SU-DHL-6 (cell line): ENCODE measurements around the gene ATP13A2.

Experiments used
- H2AFZ ChIP-seq: fragments of 200-600 bp; sonication (generic); 2 replicates; pipeline ENCODE4 v1.6.1; 2014; ENCODE audit warnings: low read depth, mild to moderate bottlenecking, moderate library complexity, mixed read lengths, antibody characterized with exemption, low read length; ENCODE audit not compliant: severe bottlenecking
- H3F3A ChIP-seq: fragments of 200-600 bp; shearing (Covaris generic); 2 replicates; pipeline ENCODE4 v1.6.0; 2016; ENCODE audit warnings: antibody characterized with exemption, mild to moderate bottlenecking; ENCODE audit not compliant: insufficient read depth
- H3K27ac ChIP-seq: fragments of 200-600 bp; sonication (generic); 2 replicates; pipeline ENCODE4 v1.5.1; 2016; ENCODE audit warnings: low read depth, mild to moderate bottlenecking, low read length, moderate library complexity, mixed read lengths
- H3K27me3 ChIP-seq: fragments of 200-600 bp; sonication (generic), shearing (Covaris generic); 2 replicates; pipeline ENCODE4 v1.6.0; 2014; ENCODE audit warnings: mild to moderate bottlenecking, low read length
- H3K36me3 ChIP-seq: fragments of 200-600 bp; sonication (generic); 2 replicates; pipeline ENCODE4 v1.6.1; 2014; ENCODE audit warnings: mild to moderate bottlenecking, low read length, mixed read lengths
- H3K4me2 ChIP-seq: fragments of 300-600, 200-600 bp; shearing (Covaris generic), sonication (generic); 2 replicates; pipeline ENCODE4 v1.6.0; 2014; ENCODE audit warnings: low read length, low read depth, mild to moderate bottlenecking; ENCODE audit not compliant: poor library complexity, severe bottlenecking
- H3K4me3 ChIP-seq: fragments of 200-600 bp; sonication (generic); 2 replicates; pipeline ENCODE4 v1.5.1; 2014; ENCODE audit warnings: antibody characterized with exemption, low read length, mild to moderate bottlenecking, mixed read lengths; ENCODE audit not compliant: insufficient read depth, poor library complexity, severe bottlenecking
- H3K79me2 ChIP-seq: fragments of 200-600 bp; sonication (generic); 2 replicates; pipeline ENCODE4 v1.6.1; 2014; ENCODE audit warnings: mild to moderate bottlenecking, low read length, moderate library complexity; ENCODE audit not compliant: insufficient read depth
- H3K9ac ChIP-seq: fragments of 200-600 bp; sonication (generic); 2 replicates; pipeline ENCODE4 v1.7.0; 2014; ENCODE audit warnings: mild to moderate bottlenecking, low read length
- H3K9me2 ChIP-seq: fragments of 200-600 bp; sonication (generic); replicated peaks from 2 replicates; pipeline ENCODE4 v1.6.1; 2014; ENCODE audit warnings: low read length; ENCODE audit not compliant: insufficient read depth
- H3K9me3 ChIP-seq: fragments of 200-600 bp; sonication (generic); 2 replicates; pipeline ENCODE4 v1.6.1; 2014; ENCODE audit warnings: low read length, mixed read lengths; ENCODE audit not compliant: insufficient read depth
- H4K20me1 ChIP-seq: fragments of 200-600 bp; sonication (generic); 2 replicates; pipeline ENCODE4 v1.6.1; 2014; ENCODE audit warnings: low read depth, mild to moderate bottlenecking, antibody characterized with exemption, low read length, moderate library complexity, mixed read lengths
- CTCF ChIP-seq: fragments of 200-600 bp; sonication (generic); IDR thresholded peaks from one replicate; pipeline ENCODE4 v1.5.1; 2017; ENCODE audit warnings: antibody characterized with exemption, mild to moderate bottlenecking, low read length, moderate library complexity; ENCODE audit not compliant: insufficient read depth, poor library complexity, severe bottlenecking
- EZH2phosphoT487 ChIP-seq: fragments of 200-600 bp; sonication (generic), shearing (Covaris generic); conservative IDR thresholded peaks from 2 replicates; pipeline ENCODE4 v1.6.1; 2018; ENCODE audit warnings: mild to moderate bottlenecking, antibody characterized with exemption, low read length, moderate library complexity, mixed read lengths

Gene ATP13A2

GRCh38 chr1:17028662-17029188 is 17.0 kb upstream of the ATP13A2 start:
- H4K20me1 ChIP-seq, result no peaks in the 10 kb centered on the region
- no peak overlapping the region for H2AFZ ChIP-seq
- no peak overlapping the region for H3K9ac ChIP-seq
- no peaks in the 10 kb centered on the region for H3K27me3 ChIP-seq
- no peaks in the 10 kb centered on the region for H3K9me3 ChIP-seq
- no peaks in the 10 kb centered on the region for H3K9me2 ChIP-seq
- no peak for TF ChIP-seq CTCF
- no peak for TF ChIP-seq EZH2phosphoT487
- H3K4me3 ChIP-seq, result no peak overlapping the region
- H3F3A ChIP-seq, result no peaks in the 10 kb centered on the region
- 0 out of 2 replicates have a peak, but pooled peaks cover 3% of the 10 kb centered on the region for H3K79me2 ChIP-seq
- no peaks in the 10 kb centered on the region; the same call in 1 of the 2 replicates for H3K36me3 ChIP-seq
- H3K27ac ChIP-seq, result no peak overlapping the region
- H3K4me2 ChIP-seq, result no peak overlapping the region

- no peak overlapping the region for H3K4me2 ChIP-seq
- H3K9me2 ChIP-seq, result no peaks in the 10 kb centered on the region
- no peak overlapping the region for H3K27ac ChIP-seq
- no peak overlapping the region for H3K9ac ChIP-seq
- H3K79me2 ChIP-seq, result no peaks in the 10 kb centered on the region
- H2AFZ ChIP-seq, result no peak overlapping the region
- no peaks in the 10 kb centered on the region for H4K20me1 ChIP-seq
- no peak for TF ChIP-seq CTCF
- TF ChIP-seq EZH2phosphoT487, result no peak
- H3F3A ChIP-seq, result no peaks in the 10 kb centered on the region
- no peak overlapping the region for H3K4me3 ChIP-seq
- no peaks in the 10 kb centered on the region for H3K27me3 ChIP-seq
- H3K9me3 ChIP-seq, result no peaks in the 10 kb centered on the region
- no peaks in the 10 kb centered on the region; the same call in 1 of the 2 replicates for H3K36me3 ChIP-seq
Measured at GRCh38 chr1:17027900-17028299, 16.2 kb upstream of the ATP13A2 start.

GRCh38 chr1:17027403-17027802 is 15.7 kb upstream of the ATP13A2 start:
- no peaks in the 10 kb centered on the region for H3K9me3 ChIP-seq
- no peak overlapping the region for H3K4me3 ChIP-seq
- H3K4me2 ChIP-seq, result no peak overlapping the region
- H3K9ac ChIP-seq, result no peak overlapping the region
- H3K9me2 ChIP-seq, result no peaks in the 10 kb centered on the region
- no peaks in the 10 kb centered on the region; the same call in 1 of the 2 replicates for H3K36me3 ChIP-seq
- H4K20me1 ChIP-seq, result no peaks in the 10 kb centered on the region
- no peaks in the 10 kb centered on the region for H3K27me3 ChIP-seq
- no peak overlapping the region for H3K27ac ChIP-seq
- TF ChIP-seq EZH2phosphoT487, result no peak
- no peak for TF ChIP-seq CTCF
- H2AFZ ChIP-seq, result no peak overlapping the region
- no peaks in the 10 kb centered on the region for H3F3A ChIP-seq
- no peaks in the 10 kb centered on the region for H3K79me2 ChIP-seq
